Mucosa of descending colon (tissue), 3 donors: Measurements from ENCODE around the gene KMT5C. TPM values are rescaled to one million over a fixed set of nuclear protein-coding genes. Genes with fewer than 3 reads are reported as not detected.
A peak's percentile ranks its signal among the peaks of the same experiment; 100 is the strongest.

Source experiments
- ATAC-seq: fragments of 200-7000 bp; cut with Tn5 transposase; one replicate; pipeline ENCODE4 v1.9.1; 2020; ENCODE audit warnings: mild to moderate bottlenecking, moderate library complexity
- DNase-seq, 3 donors: peaks; one replicate each; pipeline ENCODE4 v3.0.0-alpha.2; 2020
- H3K36me3 ChIP-seq: fragments of 200-600 bp; one replicate; pipeline ENCODE4 v1.8.0; 2021; ENCODE audit warnings: low read depth, mild to moderate bottlenecking
- H3K4me1 ChIP-seq: fragments of 200-600 bp; one replicate; pipeline ENCODE4 v1.8.0; 2021; ENCODE audit warnings: low read depth, mild to moderate bottlenecking
- H3K4me3 ChIP-seq: fragments of 200-600 bp; one replicate; pipeline ENCODE4 v1.8.0; 2021; ENCODE audit warnings: mild to moderate bottlenecking
- H3K9me3 ChIP-seq: fragments of 200-600 bp; one replicate; pipeline ENCODE4 v1.8.0; 2021; ENCODE audit warnings: mild to moderate bottlenecking
- CTCF ChIP-seq: fragments of 200-600 bp; IDR thresholded peaks from one replicate; pipeline ENCODE4 v1.8.0; 2022; ENCODE audit warnings: antibody characterized with exemption, mild to moderate bottlenecking
- intact Hi-C, 2 donors: fragments of 100-400 bp; cut with DNase I in 1 of 2; cut with micrococcal nuclease in 1 of 2; formaldehyde crosslinking; loops; one replicate each; pipeline versions ENCODE4 v1.11.0 to v1.11.1; 2022; cut with DNase I, micrococcal nuclease
- total RNA-seq, 3 donors: library from RNA; stranded (reverse); fragmentation: NEBNext Ultra II Directional in 2 of 3; extraction: Animal tissue kit (Norgen Biotek cat#: 25700) in 2 of 3; gene quantifications; one replicate each; pipeline versions ENCODE4 v1.2.1 to v1.2.4, GENCODE V29; 2021 to 2023
- donor health status: DM: no; HTN: no; CAD: no; lungs with moderate emphysema.
- donor health status: DM: no; HTN: no; CAD: no.
- donor health status: DM: no; HTN: yes; CAD: no.

The KMT5C gene
- total RNA-seq, 3 donors from 2014 or later: 14.7 to 19.3 (median 16.5) TPM

DNA sequence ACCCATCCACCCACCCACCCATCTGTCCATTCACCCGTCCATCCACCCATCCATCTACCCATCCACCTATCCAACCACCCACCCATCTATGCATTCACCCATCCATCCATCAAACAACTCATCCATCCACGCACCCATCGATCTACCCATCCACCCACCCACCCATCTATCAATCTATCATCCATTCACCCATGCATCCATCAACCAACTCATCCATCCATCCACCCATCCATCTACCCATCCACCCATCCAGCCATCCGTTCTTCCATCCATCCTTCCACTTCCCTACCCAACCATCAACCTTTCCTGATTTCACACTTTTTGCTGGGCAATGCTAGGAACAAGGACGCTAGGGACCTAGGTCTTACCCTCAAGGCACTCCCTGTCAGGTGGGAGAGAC, 42.3 kb downstream of the KMT5C start:
- H3K4me1 ChIP-seq: peaks cover 22% of the 10 kb centered on the region
- H3K4me3 ChIP-seq: no peak overlapping the region
- ATAC-seq: no peak
- no peak for TF ChIP-seq CTCF
- H3K9me3 ChIP-seq: no peaks in the 10 kb centered on the region
- intact Hi-C loops: loop anchor here (10.0 kb wide), 2 partner anchors 77 to 87 kb away; no protein-coding TSS in a partner anchor
- H3K36me3 ChIP-seq: no peaks in the 10 kb centered on the region
- no peak for DNase-seq

DNA sequence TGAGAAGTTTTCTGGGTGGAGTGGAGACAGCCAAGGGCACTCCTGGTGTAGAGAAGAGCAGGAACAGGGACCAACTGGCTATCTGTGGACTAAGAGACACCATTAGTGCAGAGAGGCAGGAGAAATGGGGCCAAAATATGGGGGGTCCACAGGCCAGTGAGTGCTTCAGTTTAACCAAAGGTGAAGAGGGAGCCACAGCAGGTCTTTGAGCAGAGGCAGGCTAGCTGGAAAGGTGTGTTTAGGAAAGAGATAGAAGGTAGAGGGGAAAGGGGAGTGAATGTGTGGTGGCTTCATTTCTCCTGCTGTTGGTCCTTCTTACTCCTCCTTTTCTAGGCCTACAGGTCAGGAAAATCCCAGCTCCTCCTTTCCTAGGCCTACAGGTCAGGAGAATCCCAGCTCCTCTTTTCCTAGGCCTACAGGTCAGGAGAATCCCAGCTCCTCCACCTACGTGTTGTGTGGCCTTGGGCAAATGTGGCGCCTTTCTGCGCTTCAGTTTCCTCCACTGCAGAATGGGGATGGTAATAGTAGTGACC, 42.9 kb downstream of the KMT5C start:
- Histone ChIP-seq H3K36me3 (no peaks in the 10 kb centered on the region), H3K4me3 (no peak overlapping the region), H3K9me3 (no peaks in the 10 kb centered on the region), H3K4me1 (peaks cover 28% of the 10 kb centered on the region)
- no peak for TF ChIP-seq CTCF
- DNase-seq: no peak
- intact Hi-C loops: loop anchor here (10.0 kb wide), 2 partner anchors 78 to 88 kb away; no protein-coding TSS in a partner anchor
- no peak for ATAC-seq

- peak overlapping the region; percentile 62 for H3K4me3 ChIP-seq
- peaks cover 37% of the 10 kb centered on the region for H3K4me1 ChIP-seq
- peak; percentile 19 for ATAC-seq
- DNase-seq: peak in 2 of 3 donors; percentile 58 to 80
- TF ChIP-seq CTCF: no peak
- intact Hi-C loops: loop anchor here (10.0 kb wide), 2 partner anchors 79 to 89 kb away; no protein-coding TSS in a partner anchor
- H3K36me3 ChIP-seq: no peaks in the 10 kb centered on the region
- H3K9me3 ChIP-seq: no peaks in the 10 kb centered on the region
Observed at GRCh38 chr19:55383279-55384130, 43.8 kb downstream of the KMT5C start.

- DNase-seq: peak; percentile 78 to 90 (median 88)
- TF ChIP-seq CTCF: no peak
- no peaks in the 10 kb centered on the region for H3K9me3 ChIP-seq
- peaks cover 42% of the 10 kb centered on the region for H3K4me1 ChIP-seq
- ATAC-seq: peak; percentile 66
- H3K36me3 ChIP-seq: no peaks in the 10 kb centered on the region
- intact Hi-C loops: loop anchor here (10.0 kb wide), 2 partner anchors 80 to 90 kb away; no protein-coding TSS in a partner anchor
- peak within 1 kb of the TSS; percentile 62 for H3K4me3 ChIP-seq
Observed at GRCh38 chr19:55384131-55384919, 44.6 kb downstream of the KMT5C start, which contains the start of gene TMEM238. Gene TMEM238, minus strand, starts transcription at chr19:55384292. Its CDS starts 33 bp downstream, at chr19:55384259.

DNA sequence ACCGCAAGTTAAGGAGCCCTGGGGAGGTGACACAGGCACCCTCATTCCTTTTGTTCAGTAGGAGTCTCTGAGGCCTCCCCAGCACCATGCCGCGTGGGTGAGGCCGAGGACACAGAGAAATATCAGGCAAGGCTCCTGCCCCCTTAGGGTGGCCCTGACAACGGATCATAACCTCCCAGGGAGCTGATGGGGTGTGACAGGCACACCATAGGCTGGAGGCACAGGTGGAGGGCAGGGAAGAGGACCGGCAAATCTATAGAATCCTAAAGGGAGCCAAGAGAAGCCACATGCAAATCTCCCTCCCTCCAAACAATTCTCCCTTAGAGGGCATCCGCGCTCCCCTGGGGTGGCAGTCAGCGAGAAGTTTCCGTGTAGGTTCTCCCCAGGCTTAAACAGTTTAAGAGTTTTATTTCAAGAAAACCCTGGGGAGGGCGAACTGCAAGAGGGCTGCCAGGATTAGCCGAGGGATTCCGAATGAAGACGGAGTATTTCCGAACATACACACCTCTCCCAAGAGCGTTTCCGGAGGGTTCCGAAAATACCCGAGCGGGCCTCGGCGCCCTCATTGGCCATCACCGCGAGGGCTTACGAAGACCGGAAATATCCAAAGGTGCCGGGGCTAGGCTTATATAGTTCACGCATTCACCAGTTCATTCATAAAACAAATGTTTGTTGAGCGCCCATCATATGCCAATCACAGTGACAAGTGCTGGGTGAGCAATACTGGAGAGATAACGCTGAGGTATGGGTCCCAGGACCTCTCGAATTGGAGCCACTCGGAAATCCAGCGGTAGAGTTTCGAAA, 45.4 kb downstream of the KMT5C start:
- no peak for TF ChIP-seq CTCF
- peak overlapping the region; percentile 62 for H3K4me3 ChIP-seq
- H3K9me3 ChIP-seq: no peaks in the 10 kb centered on the region
- no peaks in the 10 kb centered on the region for H3K36me3 ChIP-seq
- ATAC-seq (peak; percentile 81), DNase-seq (peak; percentile 96 to 99 (median 97))
- intact Hi-C loops: loop anchor here (10.0 kb wide), 2 partner anchors 80 to 90 kb away; no protein-coding TSS in a partner anchor
- H3K4me1 ChIP-seq: peaks cover 42% of the 10 kb centered on the region
